Vagina (tissue), 2 donors: ENCODE results near the gene NLGN4X. TPM values are rescaled to one million over a fixed set of nuclear protein-coding genes. Genes with fewer than 3 reads are reported as not detected.

Experiments
- DNase-seq, 2 donors: peaks; one replicate each; pipeline ENCODE4 v3.0.0-alpha.2; 2017; ENCODE audit errors: extremely low spot score in 2 of 2
- H3K27ac ChIP-seq: fragments of 200-600 bp; sonication (generic); one replicate; pipeline ENCODE4 v1.5.1; 2019
- H3K27me3 ChIP-seq: fragments of 200-600 bp; sonication (generic); one replicate; pipeline ENCODE4 v1.5.1; 2019
- H3K36me3 ChIP-seq, 2 donors: fragments of 200-600 bp; sonication (generic); one replicate each; pipeline ENCODE4 v1.5.1; 2017 to 2019
- H3K4me1 ChIP-seq: fragments of 200-600 bp; sonication (generic); one replicate; pipeline ENCODE4 v1.5.1; 2019
- H3K4me3 ChIP-seq, 2 donors: fragments of 200-600 bp; sonication (generic); 1 replicate in 1 of 2; 2 replicates in 1 of 2; pipeline ENCODE4 v1.5.1; 2016 to 2019
- H3K9me3 ChIP-seq: fragments of 200-600 bp; sonication (generic); one replicate; pipeline ENCODE4 v1.5.1; 2019
- POLR2A ChIP-seq, 2 donors: fragments of 450-650 bp; IDR thresholded peaks; one replicate each; pipeline ENCODE4 v1.6.1; 2017; ENCODE audit warnings: antibody characterized with exemption in 2 of 2, mild to moderate bottlenecking in 2 of 2, moderate library complexity in 2 of 2
- POLR2AphosphoS5 ChIP-seq, 2 donors: sonication (generic); formaldehyde crosslinking; IDR thresholded peaks; one replicate each; pipeline ENCODE4 v1.9.0; 2017; ENCODE audit warnings: antibody characterized with exemption in 2 of 2, mild to moderate bottlenecking in 2 of 2, low read depth in 1 of 2; ENCODE audit not compliant: insufficient read depth in 1 of 2
- intact Hi-C: fragments of 100-400 bp; cut with DNase I; formaldehyde crosslinking; loops from one replicate; pipeline ENCODE4 v1.15.1; 2023
- total RNA-seq: library from RNA; depleted of rRNA; stranded (reverse); fragments of >200 nt; gene quantifications from one replicate; pipeline ENCODE4 v1.2.3, GENCODE V29; 2016
- TF ChIP-seq, protein P1 (sequence below), 3 experiments: fragments of 450-650 bp in 2 of 3; fragments of 200-600 bp in 1 of 3; sonication (generic) in 1 of 3; IDR thresholded peaks; one replicate each; pipeline ENCODE4 v1.5.1; 2017 to 2019; ENCODE audit warnings: antibody characterized with exemption in 3 of 3, mild to moderate bottlenecking in 2 of 3, moderate library complexity in 2 of 3

Gene NLGN4X
- total RNA-seq, 1 donor from 2014 or later: 2.5 TPM

DNA sequence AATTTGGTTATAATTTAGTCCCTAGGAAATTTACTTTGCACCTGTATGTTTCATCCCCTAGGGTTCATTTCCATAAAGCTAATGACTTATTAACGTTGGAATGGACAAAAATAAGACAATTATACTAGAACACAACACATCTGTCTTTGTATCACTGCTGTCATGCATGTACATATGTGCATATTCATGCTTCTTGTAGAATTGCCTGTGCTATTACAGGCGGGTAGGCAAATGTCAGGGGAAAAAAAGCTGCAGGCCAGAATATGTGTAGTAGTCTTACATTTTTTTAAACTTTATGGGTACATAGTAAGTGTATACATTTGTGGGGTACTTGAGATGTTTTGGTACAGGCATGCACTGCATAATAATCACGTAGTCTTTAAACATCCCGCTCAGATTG lies 209.6 kb downstream of the NLGN4X start:
- intact Hi-C loops: no loop called here
- TF ChIP-seq POLR2AphosphoS5 (IDR thresholded peaks at IDR 0.05; ENCODE audit: insufficient read depth in 1 of 2, low read depth in 1 of 2): no peak
- TF ChIP-seq, protein P1, sequence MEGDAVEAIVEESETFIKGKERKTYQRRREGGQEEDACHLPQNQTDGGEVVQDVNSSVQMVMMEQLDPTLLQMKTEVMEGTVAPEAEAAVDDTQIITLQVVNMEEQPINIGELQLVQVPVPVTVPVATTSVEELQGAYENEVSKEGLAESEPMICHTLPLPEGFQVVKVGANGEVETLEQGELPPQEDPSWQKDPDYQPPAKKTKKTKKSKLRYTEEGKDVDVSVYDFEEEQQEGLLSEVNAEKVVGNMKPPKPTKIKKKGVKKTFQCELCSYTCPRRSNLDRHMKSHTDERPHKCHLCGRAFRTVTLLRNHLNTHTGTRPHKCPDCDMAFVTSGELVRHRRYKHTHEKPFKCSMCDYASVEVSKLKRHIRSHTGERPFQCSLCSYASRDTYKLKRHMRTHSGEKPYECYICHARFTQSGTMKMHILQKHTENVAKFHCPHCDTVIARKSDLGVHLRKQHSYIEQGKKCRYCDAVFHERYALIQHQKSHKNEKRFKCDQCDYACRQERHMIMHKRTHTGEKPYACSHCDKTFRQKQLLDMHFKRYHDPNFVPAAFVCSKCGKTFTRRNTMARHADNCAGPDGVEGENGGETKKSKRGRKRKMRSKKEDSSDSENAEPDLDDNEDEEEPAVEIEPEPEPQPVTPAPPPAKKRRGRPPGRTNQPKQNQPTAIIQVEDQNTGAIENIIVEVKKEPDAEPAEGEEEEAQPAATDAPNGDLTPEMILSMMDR (IDR thresholded peaks at IDR 0.05): no peak
- no peak for TF ChIP-seq POLR2A (IDR thresholded peaks at IDR 0.05)

DNA sequence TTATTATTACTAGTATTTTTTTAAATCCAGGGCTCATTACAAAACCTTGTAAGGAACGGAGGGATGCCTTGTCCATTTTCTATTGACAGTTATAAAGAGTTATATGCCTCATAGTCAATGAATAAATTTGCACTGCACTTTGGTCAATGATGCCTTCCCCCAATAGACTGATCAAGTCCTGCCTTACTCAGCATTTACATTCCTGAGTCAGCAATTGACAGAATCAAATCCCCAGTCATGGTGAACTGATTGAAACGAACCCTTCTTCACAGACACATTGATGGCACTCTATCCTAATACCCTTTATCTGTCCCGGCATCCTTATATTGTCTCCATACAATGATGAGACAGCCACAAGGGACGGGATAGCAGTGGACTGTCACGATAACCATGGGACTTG lies 213.2 kb downstream of the NLGN4X start:
- Histone ChIP-seq H3K4me1 (no peaks in the 10 kb centered on the region), H3K9me3 (no peaks in the 10 kb centered on the region), H3K4me3 (no peak overlapping the region), H3K27ac (no peak overlapping the region), H3K36me3 (no peaks in the 10 kb centered on the region), H3K27me3 (no peaks in the 10 kb centered on the region)
- TF ChIP-seq POLR2AphosphoS5 (IDR thresholded peaks at IDR 0.05; ENCODE audit: insufficient read depth in 1 of 2, low read depth in 1 of 2) (no peak), POLR2A (IDR thresholded peaks at IDR 0.05) (no peak)
- TF ChIP-seq, protein P1 (IDR thresholded peaks at IDR 0.05): no peak
- intact Hi-C loops: no loop called here
- no peak for DNase-seq

More for the DNA sequence above, 209.6 kb downstream of the NLGN4X start:
- Histone ChIP-seq H3K36me3 (no peaks in the 10 kb centered on the region), H3K27ac (no peak overlapping the region), H3K9me3 (no peaks in the 10 kb centered on the region), H3K4me1 (no peaks in the 10 kb centered on the region), H3K27me3 (no peaks in the 10 kb centered on the region), H3K4me3 (no peak overlapping the region)
- no peak for DNase-seq

GRCh38 chrX:6012357-6012756 lies 216.3 kb downstream of the NLGN4X start:
- no peak overlapping the region for H3K27ac ChIP-seq
- intact Hi-C loops: no loop called here
- H3K9me3 ChIP-seq: no peaks in the 10 kb centered on the region
- DNase-seq: no peak
- TF ChIP-seq, protein P1 (IDR thresholded peaks at IDR 0.05): no peak
- no peak for TF ChIP-seq POLR2AphosphoS5 (IDR thresholded peaks at IDR 0.05; ENCODE audit: insufficient read depth in 1 of 2, low read depth in 1 of 2)
- no peak for TF ChIP-seq POLR2A (IDR thresholded peaks at IDR 0.05)
- H3K4me1 ChIP-seq: no peaks in the 10 kb centered on the region
- no peak overlapping the region for H3K4me3 ChIP-seq
- no peaks in the 10 kb centered on the region for H3K27me3 ChIP-seq
- no peaks in the 10 kb centered on the region for H3K36me3 ChIP-seq

GRCh38 chrX:6005856-6006255 lies 222.8 kb downstream of the NLGN4X start:
- Histone ChIP-seq H3K9me3 (no peaks in the 10 kb centered on the region), H3K4me3 (no peak overlapping the region), H3K27me3 (no peaks in the 10 kb centered on the region), H3K27ac (no peak overlapping the region), H3K36me3 (no peaks in the 10 kb centered on the region), H3K4me1 (no peaks in the 10 kb centered on the region)
- TF ChIP-seq, protein P1 (IDR thresholded peaks at IDR 0.05): no peak
- TF ChIP-seq POLR2A (IDR thresholded peaks at IDR 0.05): no peak
- TF ChIP-seq POLR2AphosphoS5 (IDR thresholded peaks at IDR 0.05; ENCODE audit: insufficient read depth in 1 of 2, low read depth in 1 of 2): no peak
- intact Hi-C loops: no loop called here
- DNase-seq: no peak

DNA sequence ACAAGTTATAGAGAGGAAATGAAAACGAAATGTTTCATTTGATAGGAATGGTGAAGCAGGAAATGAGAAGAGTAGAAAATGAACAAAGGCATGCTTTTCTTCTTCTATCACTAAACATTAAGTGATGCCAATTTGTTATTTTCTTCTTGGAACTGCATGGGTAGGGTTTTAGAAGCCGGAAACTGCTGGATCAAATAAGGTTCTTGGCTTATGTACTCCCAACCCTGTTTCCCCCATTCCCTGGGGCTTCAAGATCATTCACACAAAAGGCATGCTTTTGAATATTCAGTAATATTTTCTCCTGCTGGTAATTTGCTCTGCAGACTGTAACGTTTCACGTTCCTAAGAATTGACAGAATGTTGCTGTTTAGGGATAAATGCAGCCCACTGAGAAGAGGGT lies 224.1 kb downstream of the NLGN4X start:
- no peaks in the 10 kb centered on the region for H3K9me3 ChIP-seq
- no peaks in the 10 kb centered on the region for H3K27me3 ChIP-seq
- intact Hi-C loops: no loop called here
- no peak overlapping the region for H3K4me3 ChIP-seq
- DNase-seq: no peak
- H3K4me1 ChIP-seq: no peaks in the 10 kb centered on the region
- no peak overlapping the region for H3K27ac ChIP-seq
- TF ChIP-seq, protein P1 (IDR thresholded peaks at IDR 0.05): no peak
- no peak for TF ChIP-seq POLR2AphosphoS5 (IDR thresholded peaks at IDR 0.05; ENCODE audit: insufficient read depth in 1 of 2, low read depth in 1 of 2)
- TF ChIP-seq POLR2A (IDR thresholded peaks at IDR 0.05): no peak
- H3K36me3 ChIP-seq: no peaks in the 10 kb centered on the region
